GM23338 (cell line): ENCODE results near the gene APIP.

Experiments
- CTCF ChIP-seq, 2 experiments: fragments of 200-600 bp in 1 of 2; sonication (generic) in 1 of 2; conservative IDR thresholded peaks; 2 replicates each; pipeline versions ENCODE4 v1.5.1 to v1.6.1; 2016 to 2017; ENCODE audit warnings: antibody characterized with exemption in 2 of 2, low read depth in 2 of 2, mild to moderate bottlenecking in 2 of 2, moderate library complexity in 1 of 2
- EZH2 ChIP-seq: fragments of 200-600 bp; sonication (generic); IDR thresholded peaks from one replicate; pipeline ENCODE4 v1.8.0; 2017; ENCODE audit warnings: antibody characterized with exemption, mild to moderate bottlenecking, low read depth; ENCODE audit not compliant: unreplicated experiment
- EZH2phosphoT487 ChIP-seq: fragments of 200-600 bp; sonication (generic); IDR thresholded peaks from one replicate; pipeline ENCODE4 v1.8.1; 2018; ENCODE audit warnings: antibody characterized with exemption; ENCODE audit not compliant: unreplicated experiment
- POLR2AphosphoS5 ChIP-seq: IDR thresholded peaks from 2 replicates; pipeline ENCODE4 v1.6.1; 2016; ENCODE audit warnings: antibody characterized with exemption, low read depth

- TF ChIP-seq EZH2phosphoT487 (no peak), EZH2 (no peak), CTCF (conservative IDR thresholded peaks at IDR 0.05; ENCODE audit: low read depth in 2 of 2) (no peak), POLR2AphosphoS5 (no peak)
Measured at GRCh38 chr11:34938611-34939010, 22.4 kb upstream of the APIP start.
